GM18526 (cell line): ENCODE measurements around the gene SPOCD1.

Experiments used
- POLR2A ChIP-seq: IDR thresholded peaks from 3 replicates; pipeline ENCODE4 v1.6.1; 2011; ENCODE audit not compliant: insufficient read length; ENCODE audit errors: extremely low read depth

Gene SPOCD1

GRCh38 chr1:31786366-31787060 lies 29.3 kb downstream of the SPOCD1 start:
- no peak for TF ChIP-seq POLR2A

- TF ChIP-seq POLR2A = no peak
These were observed 29.9 kb downstream of the SPOCD1 start for GRCh38 chr1:31785947-31786290.

- TF ChIP-seq POLR2A = no peak
These were observed 30.5 kb downstream of the SPOCD1 start for GRCh38 chr1:31785020-31785946.

GRCh38 chr1:31784356-31785019 lies 31.3 kb downstream of the SPOCD1 start:
- no peak for TF ChIP-seq POLR2A

- TF ChIP-seq POLR2A = no peak
These were observed 32.0 kb downstream of the SPOCD1 start for GRCh38 chr1:31783846-31784245.

GRCh38 chr1:31782421-31783410 lies 33.1 kb downstream of the SPOCD1 start:
- TF ChIP-seq POLR2A = no peak

GRCh38 chr1:31781756-31782371 lies 34.0 kb downstream of the SPOCD1 start:
- no peak for TF ChIP-seq POLR2A

- no peak for TF ChIP-seq POLR2A
These were observed 34.6 kb downstream of the SPOCD1 start for GRCh38 chr1:31781138-31781755.

GRCh38 chr1:31780632-31781031 lies 35.2 kb downstream of the SPOCD1 start:
- no peak for TF ChIP-seq POLR2A

GRCh38 chr1:31779687-31780086 lies 36.1 kb downstream of the SPOCD1 start:
- no peak for TF ChIP-seq POLR2A

GRCh38 chr1:31778763-31779488 lies 36.9 kb downstream of the SPOCD1 start:
- TF ChIP-seq POLR2A = no peak

- no peak for TF ChIP-seq POLR2A
These were observed 39.3 kb downstream of the SPOCD1 start for GRCh38 chr1:31776516-31776915.

- no peak for TF ChIP-seq POLR2A
These were observed 39.8 kb downstream of the SPOCD1 start for GRCh38 chr1:31776032-31776431.
